ENCODE measurements around the gene TNN.
A peak's percentile ranks its signal among the peaks of the same experiment; 100 is the strongest.

TNN gene

DNA sequence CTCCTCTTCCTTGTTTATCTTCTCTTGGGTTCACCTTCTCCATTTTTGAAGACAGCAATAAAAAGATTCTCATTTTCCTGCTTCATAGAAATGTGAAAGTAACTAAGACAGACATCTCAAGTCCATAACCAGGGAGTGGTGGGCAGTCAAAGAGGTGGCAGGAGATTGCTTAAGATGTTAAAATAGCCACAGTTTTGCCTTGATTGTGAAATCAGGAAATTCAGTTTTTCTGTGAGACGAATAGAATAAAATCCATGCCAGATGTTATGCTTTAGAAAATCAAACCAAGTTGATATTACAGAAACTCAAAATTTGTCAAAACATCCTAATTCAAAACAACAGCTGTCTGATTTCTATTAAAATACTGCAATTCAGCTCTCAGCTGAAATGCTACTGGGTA, 57.2 kb downstream of the TNN start:
- Histone ChIP-seq H3K27ac (peak overlapping the region; percentile 59), H3K4me1 (ENCODE audit: control insufficient read depth in 1 of 2, insufficient read depth in 1 of 2, low read depth in 1 of 2, low read length in 1 of 2) (peaks cover 29 to 41% of the 10 kb centered on the region in 2 experiments), H3K27me3 (no peaks in the 10 kb centered on the region), H3K9me3 (no peaks in the 10 kb centered on the region), H3K4me3 (ENCODE audit: low read depth in 1 of 2, low read length in 1 of 2) (no peak overlapping the region), H3K36me3 (no peaks in the 10 kb centered on the region)
- TF ChIP-seq, protein P1, sequence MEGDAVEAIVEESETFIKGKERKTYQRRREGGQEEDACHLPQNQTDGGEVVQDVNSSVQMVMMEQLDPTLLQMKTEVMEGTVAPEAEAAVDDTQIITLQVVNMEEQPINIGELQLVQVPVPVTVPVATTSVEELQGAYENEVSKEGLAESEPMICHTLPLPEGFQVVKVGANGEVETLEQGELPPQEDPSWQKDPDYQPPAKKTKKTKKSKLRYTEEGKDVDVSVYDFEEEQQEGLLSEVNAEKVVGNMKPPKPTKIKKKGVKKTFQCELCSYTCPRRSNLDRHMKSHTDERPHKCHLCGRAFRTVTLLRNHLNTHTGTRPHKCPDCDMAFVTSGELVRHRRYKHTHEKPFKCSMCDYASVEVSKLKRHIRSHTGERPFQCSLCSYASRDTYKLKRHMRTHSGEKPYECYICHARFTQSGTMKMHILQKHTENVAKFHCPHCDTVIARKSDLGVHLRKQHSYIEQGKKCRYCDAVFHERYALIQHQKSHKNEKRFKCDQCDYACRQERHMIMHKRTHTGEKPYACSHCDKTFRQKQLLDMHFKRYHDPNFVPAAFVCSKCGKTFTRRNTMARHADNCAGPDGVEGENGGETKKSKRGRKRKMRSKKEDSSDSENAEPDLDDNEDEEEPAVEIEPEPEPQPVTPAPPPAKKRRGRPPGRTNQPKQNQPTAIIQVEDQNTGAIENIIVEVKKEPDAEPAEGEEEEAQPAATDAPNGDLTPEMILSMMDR (IDR thresholded peaks at IDR 0.05) = no peak

DNA sequence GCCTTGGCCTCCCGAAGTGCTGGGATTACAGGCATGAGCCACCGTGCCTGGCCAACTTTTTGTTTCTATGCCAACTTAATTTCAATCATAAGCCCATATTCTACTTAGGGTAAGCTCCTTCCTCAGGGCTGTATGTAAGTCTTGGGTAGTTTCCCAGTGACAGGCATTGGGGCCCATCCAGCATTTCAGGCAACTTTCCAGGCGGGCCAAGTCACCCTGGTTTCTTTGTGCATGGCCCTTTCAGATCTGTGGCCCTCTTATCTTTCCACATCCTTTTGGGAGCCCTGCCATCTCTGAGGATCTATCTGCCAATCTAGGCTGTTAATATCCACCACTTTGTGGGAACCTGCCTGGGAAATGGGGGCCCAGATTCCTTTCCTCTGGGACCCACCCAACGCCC, 58.7 kb downstream of the TNN start:
- Histone ChIP-seq H3K9me3 (no peaks in the 10 kb centered on the region), H3K4me3 (ENCODE audit: low read depth in 1 of 2, low read length in 1 of 2) (no peak overlapping the region), H3K27me3 (no peaks in the 10 kb centered on the region), H3K4me1 (ENCODE audit: control insufficient read depth in 1 of 2, insufficient read depth in 1 of 2, low read depth in 1 of 2, low read length in 1 of 2) (peaks cover 29 to 41% of the 10 kb centered on the region in 2 experiments), H3K27ac (no peak overlapping the region), H3K36me3 (no peaks in the 10 kb centered on the region)
- TF ChIP-seq, protein P1 (IDR thresholded peaks at IDR 0.05) = no peak

- Histone ChIP-seq H3K4me3 (ENCODE audit: low read depth in 1 of 2, low read length in 1 of 2) (no peak overlapping the region), H3K4me1 (ENCODE audit: control insufficient read depth in 1 of 2, insufficient read depth in 1 of 2, low read depth in 1 of 2, low read length in 1 of 2) (peaks cover 29 to 41% of the 10 kb centered on the region in 2 experiments), H3K9me3 (no peaks in the 10 kb centered on the region), H3K36me3 (no peaks in the 10 kb centered on the region), H3K27me3 (no peaks in the 10 kb centered on the region), H3K27ac (peak overlapping the region; percentile 29)
- TF ChIP-seq, protein P1 (IDR thresholded peaks at IDR 0.05) = no peak
Observed at GRCh38 chr1:175127565-175127964, 59.9 kb downstream of the TNN start.

- Histone ChIP-seq H3K27me3 (no peaks in the 10 kb centered on the region), H3K27ac (no peak overlapping the region), H3K4me1 (ENCODE audit: control insufficient read depth in 1 of 2, insufficient read depth in 1 of 2, low read depth in 1 of 2, low read length in 1 of 2) (peaks cover 29 to 41% of the 10 kb centered on the region in 2 experiments), H3K9me3 (no peaks in the 10 kb centered on the region), H3K4me3 (ENCODE audit: low read depth in 1 of 2, low read length in 1 of 2) (no peak overlapping the region), H3K36me3 (no peaks in the 10 kb centered on the region)
- TF ChIP-seq, protein P1 (IDR thresholded peaks at IDR 0.05) = no peak
Observed at GRCh38 chr1:175128523-175128922, 60.9 kb downstream of the TNN start.

GRCh38 chr1:175129182-175129581, 61.5 kb downstream of the TNN start:
- Histone ChIP-seq H3K36me3 (no peaks in the 10 kb centered on the region), H3K27me3 (no peaks in the 10 kb centered on the region), H3K4me3 (ENCODE audit: low read depth in 1 of 2, low read length in 1 of 2) (no peak overlapping the region), H3K9me3 (no peaks in the 10 kb centered on the region), H3K27ac (no peak overlapping the region), H3K4me1 (ENCODE audit: control insufficient read depth in 1 of 2, insufficient read depth in 1 of 2, low read depth in 1 of 2, low read length in 1 of 2) (peaks cover 26 to 36% of the 10 kb centered on the region in 2 experiments)
- TF ChIP-seq, protein P1 (IDR thresholded peaks at IDR 0.05) = no peak

DNA sequence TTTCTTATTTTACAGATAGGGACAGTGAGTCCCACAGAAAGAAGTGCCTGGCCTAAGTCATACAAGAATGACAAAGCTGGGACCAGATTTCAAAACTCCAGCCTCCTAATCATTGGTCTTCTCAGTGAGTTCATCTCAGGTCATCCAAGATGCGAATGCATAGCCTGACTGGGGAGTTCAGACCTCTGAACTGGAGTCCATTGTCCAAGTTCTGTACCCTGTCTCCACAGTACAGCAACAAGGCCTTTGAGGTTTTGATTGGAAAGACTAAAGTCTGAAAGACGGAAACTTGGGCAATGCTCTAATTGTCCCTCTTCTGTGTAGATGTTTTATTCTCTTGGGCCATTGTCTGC, 62.0 kb downstream of the TNN start:
- TF ChIP-seq, protein P1 (IDR thresholded peaks at IDR 0.05) = no peak
- no peak overlapping the region for H3K4me3 ChIP-seq (ENCODE audit: low read depth in 1 of 2, low read length in 1 of 2)
- no peaks in the 10 kb centered on the region for H3K36me3 ChIP-seq
- no peaks in the 10 kb centered on the region for H3K9me3 ChIP-seq
- peaks cover 24 to 31% of the 10 kb centered on the region in 2 experiments for H3K4me1 ChIP-seq (ENCODE audit: control insufficient read depth in 1 of 2, insufficient read depth in 1 of 2, low read depth in 1 of 2, low read length in 1 of 2)
- H3K27ac ChIP-seq = no peak overlapping the region
- H3K27me3 ChIP-seq = no peaks in the 10 kb centered on the region
